SK-N-SH (cell line): ENCODE results near the gene ZKSCAN2.

Experiments
- CTCF ChIP-seq: fragments of 200-600 bp; sonication (generic); IDR thresholded peaks from 2 replicates; pipeline ENCODE4 v1.6.1; 2017; ENCODE audit warnings: antibody characterized with exemption, mild to moderate bottlenecking, moderate library complexity
- RAD21 ChIP-seq: IDR thresholded peaks from 2 replicates; pipeline ENCODE4 v1.6.1; 2012; ENCODE audit warnings: mild to moderate bottlenecking, low read length
- RFX5 ChIP-seq: IDR thresholded peaks from 2 replicates; pipeline ENCODE4 v1.6.1; 2012; ENCODE audit warnings: mild to moderate bottlenecking, improper control_type of control experiment, low read length
- TEAD4 ChIP-seq: IDR thresholded peaks from 2 replicates; pipeline ENCODE4 v1.4.0; 2012; ENCODE audit warnings: mild to moderate bottlenecking, borderline replicate concordance; ENCODE audit not compliant: insufficient read depth

GRCh38 chr16:25257470-25257955, at the start of gene ZKSCAN2:
- TF ChIP-seq TEAD4 (no peak), CTCF (no peak), RAD21 (no peak), RFX5 (no peak)
